Progenitor cell of endocrine pancreas (in vitro differentiated cells): ENCODE data around the gene CACNG1. TPM values are rescaled to one million over a fixed set of nuclear protein-coding genes. Genes with fewer than 3 reads are reported as not detected.
"Not testable (repeated sequence)": the region's sequence is repeated elsewhere in the genome, so short reads cannot be mapped to it uniquely, and the experiment has no call there.

Experiments used
- DNase-seq: peaks from one replicate; pipeline ENCODE4 v3.0.0; 2021; ENCODE audit warnings: low spot score; ENCODE audit not compliant: unreplicated experiment
- H3K27ac Mint-ChIP-seq: 2 replicates; pipeline ENCODE4 v1.8.0; 2021; ENCODE audit warnings: mild to moderate bottlenecking, moderate library complexity, mixed read lengths
- H3K27me3 Mint-ChIP-seq: 2 replicates; pipeline ENCODE4 v1.8.0; 2021; ENCODE audit warnings: mixed read lengths
- H3K36me3 Mint-ChIP-seq: 2 replicates; pipeline ENCODE4 v1.8.0; 2022; ENCODE audit warnings: mixed read lengths; ENCODE audit not compliant: insufficient read depth
- H3K4me1 Mint-ChIP-seq: 2 replicates; pipeline ENCODE4 v1.8.0; 2021; ENCODE audit warnings: low read depth, mixed read lengths
- H3K4me3 Mint-ChIP-seq: 2 replicates; pipeline ENCODE4 v1.8.0; 2021; ENCODE audit warnings: low read depth, mild to moderate bottlenecking, moderate library complexity, mixed read lengths
- H3K9me3 Mint-ChIP-seq: 2 replicates; pipeline ENCODE4 v1.8.0; 2021; ENCODE audit warnings: low read depth, mixed read lengths
- CTCF ChIP-seq: fragments of 200-600 bp; sonication (generic); IDR thresholded peaks from one replicate; pipeline ENCODE4 v1.5.0; 2021; ENCODE audit warnings: antibody characterized with exemption, mild to moderate bottlenecking; ENCODE audit not compliant: unreplicated experiment
- total RNA-seq: library from RNA; stranded (reverse); gene quantifications from 2 replicates; pipeline ENCODE4 v1.2.1, GENCODE V29; 2021

The CACNG1 gene
- total RNA-seq, 1 donor from 2014 or later: 0.22 TPM

DNA sequence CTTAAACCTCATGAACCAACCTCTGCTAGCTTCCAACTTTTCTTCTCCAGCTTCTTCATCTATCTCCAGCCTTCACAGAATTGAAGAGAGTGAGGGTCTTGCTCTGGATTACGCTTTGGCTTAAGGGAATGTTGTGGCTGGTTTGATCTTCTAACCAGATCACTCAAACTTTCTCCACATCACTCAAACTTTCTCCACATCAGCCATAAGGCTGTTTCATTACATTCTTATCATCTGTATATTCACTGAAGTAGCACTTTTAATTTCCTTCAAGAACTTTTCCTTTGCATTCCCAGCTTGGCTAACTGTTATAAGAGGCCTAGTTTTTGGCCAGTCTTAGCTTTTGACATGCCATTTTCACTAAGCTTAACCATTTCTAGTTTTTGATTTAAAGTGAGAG is 52.3 kb downstream of the CACNG1 start:
- no peak overlapping the region for H3K4me3 Mint-ChIP-seq
- DNase-seq: no peak

GRCh38 chr17:67098006-67098405 is 53.7 kb downstream of the CACNG1 start:
- Mint-ChIP-seq H3K4me3 (no peak overlapping the region), H3K27me3 (no peaks in the 10 kb centered on the region)
- no peak for TF ChIP-seq CTCF

More for the DNA sequence above, 52.3 kb downstream of the CACNG1 start:
- H3K9me3 Mint-ChIP-seq: no peaks in the 10 kb centered on the region
- H3K36me3 Mint-ChIP-seq: peaks cover 4% of the 10 kb centered on the region
- H3K27me3 Mint-ChIP-seq: no peaks in the 10 kb centered on the region
- no peak for TF ChIP-seq CTCF
- no peak overlapping the region for H3K27ac Mint-ChIP-seq
- H3K4me1 Mint-ChIP-seq: no peaks in the 10 kb centered on the region

DNA sequence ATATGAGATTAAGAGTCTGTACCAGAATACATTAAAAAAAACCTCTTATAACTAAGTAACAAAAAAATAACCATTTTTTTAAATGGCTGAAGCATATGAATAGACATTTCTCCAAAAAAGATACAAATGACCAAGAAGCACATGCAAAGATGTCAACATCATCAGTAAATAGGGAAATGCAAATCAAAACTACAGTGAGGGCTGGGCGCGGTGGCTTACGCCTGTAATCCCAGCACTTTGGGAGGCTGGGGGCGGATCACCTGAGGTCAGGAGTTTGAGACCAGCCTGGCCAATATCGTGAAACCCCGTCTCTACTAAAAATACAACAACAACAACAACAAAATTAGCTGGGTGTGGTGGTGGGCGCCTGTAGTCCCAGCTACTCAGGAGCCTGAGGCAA is 60.3 kb downstream of the CACNG1 start:
- peaks cover 27% of the 10 kb centered on the region for H3K36me3 Mint-ChIP-seq
- not testable (repeated sequence) for H3K4me3 Mint-ChIP-seq

More at GRCh38 chr17:67098006-67098405, 53.7 kb downstream of the CACNG1 start:
- Mint-ChIP-seq H3K27ac (no peak overlapping the region), H3K36me3 (peaks cover 4% of the 10 kb centered on the region), H3K9me3 (no peaks in the 10 kb centered on the region), H3K4me1 (no peaks in the 10 kb centered on the region)
- DNase-seq: no peak

GRCh38 chr17:67105213-67105612 is 60.9 kb downstream of the CACNG1 start:
- no peak overlapping the region for H3K27ac Mint-ChIP-seq
- no peaks in the 10 kb centered on the region for H3K4me1 Mint-ChIP-seq
- no peaks in the 10 kb centered on the region for H3K9me3 Mint-ChIP-seq
- no peaks in the 10 kb centered on the region for H3K27me3 Mint-ChIP-seq
- H3K36me3 Mint-ChIP-seq: peaks cover 25% of the 10 kb centered on the region
- TF ChIP-seq CTCF: no peak
- H3K4me3 Mint-ChIP-seq: no peak overlapping the region
- no peak for DNase-seq

More for the DNA sequence above, 60.3 kb downstream of the CACNG1 start:
- H3K4me1 Mint-ChIP-seq, H3K27ac Mint-ChIP-seq, H3K9me3 Mint-ChIP-seq, DNase-seq, H3K27me3 Mint-ChIP-seq: not testable (repeated sequence)

Other genes starting within 250 kb of the CACNG1 start
- gene CACNG5, start 209.4 kb upstream of the CACNG1 start, total RNA-seq: not detected in 2 replicates
- 6.5 and 8.7 TPM in 2 replicates for gene CACNG4, start 79.8 kb upstream of the CACNG1 start, total RNA-seq
- 70.9 and 71.0 TPM in 2 replicates for gene HELZ, start 200.6 kb downstream of the CACNG1 start, total RNA-seq